ENCODE data around the gene GPR153. TPM values are rescaled to one million over a fixed set of nuclear protein-coding genes. Genes with fewer than 3 reads are reported as not detected.

The GPR153 gene
- total and polyA plus RNA-seq, 2 donors (not counting 1 experiment from before 2014, with no cell fraction given), result 4.0 to 8.9 TPM

DNA sequence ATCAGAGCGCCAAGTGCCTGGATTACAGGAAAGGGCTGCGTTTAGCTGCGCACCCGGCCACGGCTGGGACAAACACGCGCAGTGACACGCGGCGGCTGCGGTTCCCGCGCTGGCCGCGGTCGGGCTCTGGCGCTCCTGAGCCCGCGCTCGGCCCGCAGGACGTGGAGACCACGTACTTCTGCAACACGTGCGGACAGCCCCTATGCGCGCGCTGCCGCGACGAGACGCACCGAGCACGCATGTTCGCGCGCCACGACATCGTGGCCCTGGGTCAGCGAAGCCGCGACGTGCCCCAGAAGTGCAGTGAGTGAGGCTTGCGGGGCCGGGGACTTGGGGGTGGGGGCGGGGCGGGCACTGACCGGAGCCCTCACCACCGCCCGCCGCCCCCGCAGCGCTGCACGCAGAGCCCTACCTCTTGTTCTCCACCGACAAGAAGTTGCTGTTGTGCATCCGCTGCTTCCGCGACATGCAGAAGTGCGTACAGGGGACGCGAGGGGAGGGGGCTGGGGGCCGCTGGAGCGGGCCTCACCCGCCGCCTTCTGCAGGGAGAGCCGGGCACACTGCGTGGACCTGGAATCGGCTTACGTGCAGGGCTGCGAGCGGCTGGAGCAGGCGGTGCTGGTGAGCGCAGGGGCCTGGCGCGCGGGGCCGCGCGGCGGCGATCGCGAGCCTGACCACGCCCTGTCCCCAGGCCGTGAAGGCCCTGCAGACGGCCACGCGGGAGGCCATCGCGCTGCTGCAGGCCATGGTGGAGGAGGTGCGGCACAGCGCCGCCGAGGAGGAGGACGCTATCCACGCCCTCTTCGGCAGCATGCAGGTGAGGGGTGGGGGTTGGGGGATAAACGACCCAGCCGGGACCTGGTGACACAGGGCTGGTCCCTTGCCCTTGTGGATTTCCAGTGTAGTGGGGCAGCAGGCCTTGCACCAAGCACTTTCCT is 51.9 kb downstream of the GPR153 start:
- TF ChIP-seq, protein P1, sequence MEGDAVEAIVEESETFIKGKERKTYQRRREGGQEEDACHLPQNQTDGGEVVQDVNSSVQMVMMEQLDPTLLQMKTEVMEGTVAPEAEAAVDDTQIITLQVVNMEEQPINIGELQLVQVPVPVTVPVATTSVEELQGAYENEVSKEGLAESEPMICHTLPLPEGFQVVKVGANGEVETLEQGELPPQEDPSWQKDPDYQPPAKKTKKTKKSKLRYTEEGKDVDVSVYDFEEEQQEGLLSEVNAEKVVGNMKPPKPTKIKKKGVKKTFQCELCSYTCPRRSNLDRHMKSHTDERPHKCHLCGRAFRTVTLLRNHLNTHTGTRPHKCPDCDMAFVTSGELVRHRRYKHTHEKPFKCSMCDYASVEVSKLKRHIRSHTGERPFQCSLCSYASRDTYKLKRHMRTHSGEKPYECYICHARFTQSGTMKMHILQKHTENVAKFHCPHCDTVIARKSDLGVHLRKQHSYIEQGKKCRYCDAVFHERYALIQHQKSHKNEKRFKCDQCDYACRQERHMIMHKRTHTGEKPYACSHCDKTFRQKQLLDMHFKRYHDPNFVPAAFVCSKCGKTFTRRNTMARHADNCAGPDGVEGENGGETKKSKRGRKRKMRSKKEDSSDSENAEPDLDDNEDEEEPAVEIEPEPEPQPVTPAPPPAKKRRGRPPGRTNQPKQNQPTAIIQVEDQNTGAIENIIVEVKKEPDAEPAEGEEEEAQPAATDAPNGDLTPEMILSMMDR (conservative IDR thresholded peaks at IDR 0.05 in 1 of 2, IDR thresholded peaks at IDR 0.05 in 1 of 2; ENCODE audit: low read depth in 1 of 2, low read length in 2 of 2), result peak; percentile 37 to 49
- TF ChIP-seq EZH2 (IDR thresholded peaks at IDR 0.05; ENCODE audit: low read length, missing control alignments), result no peak
- peak; percentile 50 for DNase-seq (ENCODE audit: low read depth in 2 of 2)
- H3K9ac ChIP-seq (ENCODE audit: insufficient read depth, low read length), result no peak overlapping the region

DNA sequence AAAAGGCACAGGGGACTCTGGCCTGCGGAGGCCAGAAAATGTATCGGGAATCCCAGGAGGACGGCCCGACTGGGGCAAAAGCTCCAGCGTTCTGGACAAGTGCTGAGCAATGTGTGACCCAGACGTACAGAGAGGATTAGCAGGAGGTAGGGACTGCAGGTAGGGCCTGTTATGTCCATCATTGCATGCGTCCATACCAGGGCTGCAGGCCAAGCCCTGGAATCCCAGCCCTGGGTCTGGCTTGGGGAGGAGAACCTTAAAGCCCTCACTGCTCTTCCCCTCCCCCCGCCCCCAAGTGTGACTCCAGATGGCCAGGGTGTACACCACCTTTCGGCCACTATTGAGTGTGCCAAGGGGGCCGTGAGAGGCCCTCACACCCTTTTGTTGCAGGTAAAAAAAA is 53.0 kb downstream of the GPR153 start:
- no peaks in the 10 kb centered on the region for H3K36me3 ChIP-seq (ENCODE audit: control insufficient read depth, insufficient read depth, low read length)
- no peaks in the 10 kb centered on the region for H4K20me1 ChIP-seq (ENCODE audit: control insufficient read depth, extremely low read depth, insufficient read depth, low read length)
- TF ChIP-seq, protein P1 (conservative IDR thresholded peaks at IDR 0.05 in 1 of 2, IDR thresholded peaks at IDR 0.05 in 1 of 2; ENCODE audit: low read depth in 1 of 2, low read length in 2 of 2), result no peak
- TF ChIP-seq EZH2 (IDR thresholded peaks at IDR 0.05; ENCODE audit: low read length, missing control alignments), result no peak
- H3K27me3 ChIP-seq (ENCODE audit: control insufficient read depth, insufficient read depth, low read length), result no peaks in the 10 kb centered on the region
- H3K27ac ChIP-seq (ENCODE audit: insufficient read depth, low read length), result no peak overlapping the region
- no peaks in the 10 kb centered on the region for H3K79me2 ChIP-seq (ENCODE audit: control insufficient read depth, insufficient read depth, low read length)
- no peaks in the 10 kb centered on the region for H3K9me3 ChIP-seq (ENCODE audit: control insufficient read depth, insufficient read depth, low read depth, low read length)
- H3K4me3 ChIP-seq (replicated peaks in 1 of 4; ENCODE audit: control extremely low read depth in 1 of 4, insufficient read depth in 1 of 4, low read depth in 3 of 4, low read length in 4 of 4), result no peak overlapping the region
- H2AFZ ChIP-seq (ENCODE audit: low read length), result no peak overlapping the region
- no peak overlapping the region for H3K4me2 ChIP-seq (ENCODE audit: extremely low read depth, insufficient read depth, low read length)
- no peak overlapping the region for H3K9ac ChIP-seq (ENCODE audit: insufficient read depth, low read length)
- no peak for DNase-seq (ENCODE audit: low read depth in 2 of 2)
- H3K4me1 ChIP-seq (ENCODE audit: control insufficient read depth, extremely low read depth, insufficient read depth, low read length), result peaks cover 3% of the 10 kb centered on the region

More for the DNA sequence above, 51.9 kb downstream of the GPR153 start:
- no peaks in the 10 kb centered on the region for H4K20me1 ChIP-seq (ENCODE audit: control insufficient read depth, extremely low read depth, insufficient read depth, low read length)
- no peaks in the 10 kb centered on the region for H3K36me3 ChIP-seq (ENCODE audit: control insufficient read depth, insufficient read depth, low read length)
- H3K27ac ChIP-seq (ENCODE audit: insufficient read depth, low read length), result no peak overlapping the region
- H3K4me1 ChIP-seq (ENCODE audit: control insufficient read depth, extremely low read depth, insufficient read depth, low read length), result peaks cover 3% of the 10 kb centered on the region
- H3K4me3 ChIP-seq (replicated peaks in 1 of 4; ENCODE audit: control extremely low read depth in 1 of 4, insufficient read depth in 1 of 4, low read depth in 3 of 4, low read length in 4 of 4), result peak overlapping the region in 3 of 4 experiments; percentile 23 to 47 (median 33)
- no peaks in the 10 kb centered on the region for H3K9me3 ChIP-seq (ENCODE audit: control insufficient read depth, insufficient read depth, low read depth, low read length)
- no peaks in the 10 kb centered on the region for H3K27me3 ChIP-seq (ENCODE audit: control insufficient read depth, insufficient read depth, low read length)
- H2AFZ ChIP-seq (ENCODE audit: low read length), result peak overlapping the region; percentile 84
- H3K79me2 ChIP-seq (ENCODE audit: control insufficient read depth, insufficient read depth, low read length), result no peaks in the 10 kb centered on the region
- H3K4me2 ChIP-seq (ENCODE audit: extremely low read depth, insufficient read depth, low read length), result peak overlapping the region; percentile 35

DNA sequence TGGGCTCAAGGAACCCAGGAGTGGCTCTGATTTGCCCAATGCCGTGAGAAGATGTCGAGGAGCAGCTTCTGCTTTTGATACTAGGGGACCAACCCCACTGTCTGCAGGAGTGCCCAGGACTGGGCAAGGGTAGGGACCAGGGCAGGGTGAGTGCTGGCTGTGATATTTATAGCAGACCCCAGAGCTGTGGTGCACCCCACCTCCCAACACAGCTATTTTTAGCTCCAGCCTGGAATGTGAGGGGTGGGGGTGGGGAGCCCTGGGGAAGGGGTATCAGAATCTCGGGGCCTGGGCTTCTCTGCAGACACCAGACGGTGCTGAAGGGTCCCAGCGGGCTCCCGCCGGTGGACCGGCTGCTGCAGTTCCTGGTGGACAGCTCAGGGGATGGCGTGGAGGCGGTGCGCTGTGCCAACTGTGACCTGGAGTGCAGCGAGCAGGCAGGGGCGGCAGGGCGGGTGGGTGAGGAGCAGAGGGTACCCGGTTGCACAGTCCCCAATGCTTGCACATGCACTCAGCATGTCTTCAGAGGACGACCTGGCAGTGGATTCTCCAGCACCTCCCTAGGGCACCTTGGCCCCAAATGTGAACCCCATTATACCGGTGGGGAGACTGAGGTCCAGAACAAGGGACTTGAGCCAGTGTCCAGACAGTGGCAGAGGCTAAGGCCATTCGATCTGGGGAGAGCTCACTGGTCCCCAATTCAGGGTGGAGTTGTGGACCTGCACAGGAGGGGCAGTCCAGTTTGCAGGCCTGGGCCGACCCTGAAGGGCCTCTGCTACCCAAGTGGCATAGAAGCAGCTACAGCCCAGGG is 53.6 kb downstream of the GPR153 start:
- TF ChIP-seq, protein P1 (conservative IDR thresholded peaks at IDR 0.05 in 1 of 2, IDR thresholded peaks at IDR 0.05 in 1 of 2; ENCODE audit: low read depth in 1 of 2, low read length in 2 of 2), result no peak
- TF ChIP-seq EZH2 (IDR thresholded peaks at IDR 0.05; ENCODE audit: low read length, missing control alignments), result no peak
- Histone ChIP-seq H3K79me2 (ENCODE audit: control insufficient read depth, insufficient read depth, low read length) (no peaks in the 10 kb centered on the region), H3K4me3 (replicated peaks in 1 of 4; ENCODE audit: control extremely low read depth in 1 of 4, insufficient read depth in 1 of 4, low read depth in 3 of 4, low read length in 4 of 4) (no peak overlapping the region), H3K4me1 (ENCODE audit: control insufficient read depth, extremely low read depth, insufficient read depth, low read length) (peaks cover 3% of the 10 kb centered on the region), H3K4me2 (ENCODE audit: extremely low read depth, insufficient read depth, low read length) (no peak overlapping the region), H3K27ac (ENCODE audit: insufficient read depth, low read length) (no peak overlapping the region), H3K9me3 (ENCODE audit: control insufficient read depth, insufficient read depth, low read depth, low read length) (no peaks in the 10 kb centered on the region), H3K9ac (ENCODE audit: insufficient read depth, low read length) (no peak overlapping the region), H3K27me3 (ENCODE audit: control insufficient read depth, insufficient read depth, low read length) (no peaks in the 10 kb centered on the region), H3K36me3 (ENCODE audit: control insufficient read depth, insufficient read depth, low read length) (no peaks in the 10 kb centered on the region), H2AFZ (ENCODE audit: low read length) (no peak overlapping the region), H4K20me1 (ENCODE audit: control insufficient read depth, extremely low read depth, insufficient read depth, low read length) (no peaks in the 10 kb centered on the region)
- no peak for DNase-seq (ENCODE audit: low read depth in 2 of 2)
